Epithelial cell of esophagus (primary cell): Measurements from ENCODE around the gene YIPF5.

Experiments used
- DNase-seq: peaks from one replicate; pipeline ENCODE4 v3.0.0; 2010; ENCODE audit warnings: low read depth
- H3K4me3 ChIP-seq: 2 replicates; pipeline ENCODE4 v1.5.1; 2011; ENCODE audit warnings: mild to moderate bottlenecking, low read length, control low read depth
- TF ChIP-seq, protein P1 (sequence below): IDR thresholded peaks from 2 replicates; pipeline ENCODE4 v1.5.1; 2011; ENCODE audit warnings: low read depth, mild to moderate bottlenecking, low read length, control low read depth, inconsistent platforms; ENCODE audit not compliant: insufficient read depth; ENCODE audit errors: missing control alignments

The YIPF5 gene

DNA sequence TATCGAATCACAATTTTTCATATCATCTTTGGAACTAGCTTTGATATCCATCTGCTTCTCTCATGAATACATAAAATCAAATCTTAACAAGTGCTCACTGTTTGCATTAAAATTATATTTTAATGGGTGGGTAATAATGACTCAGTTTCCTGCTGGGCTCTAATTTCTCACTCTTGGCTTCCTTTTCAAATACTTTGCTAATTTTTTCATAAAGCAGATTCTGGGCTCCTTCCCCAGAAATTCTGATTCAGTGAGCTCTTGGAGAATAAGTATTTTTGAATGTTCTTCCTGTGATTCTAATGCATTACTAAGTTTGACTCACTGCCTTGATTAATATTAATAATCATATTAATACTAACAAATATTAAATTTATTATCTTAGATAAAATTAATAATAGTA is 48.9 kb downstream of the YIPF5 start:
- no peak overlapping the region for H3K4me3 ChIP-seq
- DNase-seq: no peak
- TF ChIP-seq, protein P1, sequence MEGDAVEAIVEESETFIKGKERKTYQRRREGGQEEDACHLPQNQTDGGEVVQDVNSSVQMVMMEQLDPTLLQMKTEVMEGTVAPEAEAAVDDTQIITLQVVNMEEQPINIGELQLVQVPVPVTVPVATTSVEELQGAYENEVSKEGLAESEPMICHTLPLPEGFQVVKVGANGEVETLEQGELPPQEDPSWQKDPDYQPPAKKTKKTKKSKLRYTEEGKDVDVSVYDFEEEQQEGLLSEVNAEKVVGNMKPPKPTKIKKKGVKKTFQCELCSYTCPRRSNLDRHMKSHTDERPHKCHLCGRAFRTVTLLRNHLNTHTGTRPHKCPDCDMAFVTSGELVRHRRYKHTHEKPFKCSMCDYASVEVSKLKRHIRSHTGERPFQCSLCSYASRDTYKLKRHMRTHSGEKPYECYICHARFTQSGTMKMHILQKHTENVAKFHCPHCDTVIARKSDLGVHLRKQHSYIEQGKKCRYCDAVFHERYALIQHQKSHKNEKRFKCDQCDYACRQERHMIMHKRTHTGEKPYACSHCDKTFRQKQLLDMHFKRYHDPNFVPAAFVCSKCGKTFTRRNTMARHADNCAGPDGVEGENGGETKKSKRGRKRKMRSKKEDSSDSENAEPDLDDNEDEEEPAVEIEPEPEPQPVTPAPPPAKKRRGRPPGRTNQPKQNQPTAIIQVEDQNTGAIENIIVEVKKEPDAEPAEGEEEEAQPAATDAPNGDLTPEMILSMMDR: no peak

DNA sequence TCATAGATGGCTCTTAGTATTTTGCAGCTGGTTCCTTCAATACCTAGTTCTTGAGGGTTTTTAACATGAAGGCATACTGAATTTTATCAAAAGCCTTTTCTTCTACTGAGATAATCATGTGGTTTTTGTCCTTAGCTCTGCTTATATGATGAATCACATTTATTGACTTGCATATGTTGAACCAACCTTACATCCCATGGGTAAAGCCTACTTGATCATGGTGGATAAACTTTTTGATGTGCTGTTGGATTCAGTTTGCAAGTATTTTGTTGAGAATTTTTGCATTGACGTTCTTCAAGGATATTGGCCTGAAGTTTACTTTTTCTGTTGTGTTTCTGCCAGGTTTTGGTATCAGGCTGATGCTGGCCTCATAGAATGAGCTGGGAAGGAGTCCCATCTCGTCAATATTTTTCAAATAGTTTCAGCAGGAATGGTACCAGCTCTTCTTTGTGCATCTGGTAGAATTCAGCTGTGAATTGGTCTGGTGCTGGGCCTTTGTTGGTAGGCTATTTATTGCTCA is 49.7 kb downstream of the YIPF5 start:
- no peak for DNase-seq
- no peak overlapping the region for H3K4me3 ChIP-seq
- TF ChIP-seq, protein P1: no peak

DNA sequence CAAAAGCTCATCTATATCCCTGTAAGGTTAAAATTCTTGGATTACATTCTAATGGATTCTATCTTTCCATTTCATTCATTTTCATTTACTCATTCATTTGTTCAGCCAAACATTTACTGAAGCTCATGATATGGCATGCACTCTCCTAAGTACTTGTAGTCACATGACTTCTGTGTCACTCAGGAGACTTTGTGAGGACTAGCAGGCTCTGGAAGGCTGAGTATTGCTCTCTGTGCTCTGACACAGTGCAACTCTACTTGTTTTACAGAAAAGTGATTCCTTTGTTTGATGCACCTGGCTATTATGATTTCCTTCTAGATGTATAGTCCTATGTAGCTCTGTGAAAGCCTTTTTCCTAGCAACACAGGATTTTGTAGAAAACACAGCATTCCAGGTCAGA is 53.0 kb downstream of the YIPF5 start:
- no peak overlapping the region for H3K4me3 ChIP-seq
- TF ChIP-seq, protein P1: no peak
- DNase-seq: peak; percentile 35

DNA sequence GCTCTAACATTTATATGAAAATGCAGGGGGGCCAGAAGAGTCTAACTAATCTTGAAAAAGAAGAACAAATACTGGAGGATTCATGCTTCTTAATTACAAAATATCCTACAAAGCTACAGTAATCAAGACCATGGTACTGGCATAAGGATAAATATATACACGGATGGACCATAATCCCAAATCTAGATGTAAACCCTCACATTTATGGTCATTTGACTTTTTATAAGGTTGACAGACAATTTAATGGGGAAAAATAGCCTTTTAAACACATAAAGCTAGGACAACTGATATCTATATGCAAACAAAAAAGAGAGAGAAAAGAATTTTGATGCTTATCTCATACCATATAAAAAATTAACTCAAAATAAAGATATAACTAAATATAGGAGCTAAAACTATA is 55.9 kb downstream of the YIPF5 start:
- no peak overlapping the region for H3K4me3 ChIP-seq
- TF ChIP-seq, protein P1: no peak
- no peak for DNase-seq
